DND-41 (cell line): ENCODE data around the gene MAPKAPK3.

Experiments
- ATAC-seq: fragments of 200-7000 bp; cut with Tn5 transposase; 3 replicates; pipeline ENCODE4 v1.9.1; 2021; ENCODE audit warnings: low read depth; ENCODE audit not compliant: insufficient read depth
- DNase-seq: peaks from one replicate; pipeline ENCODE4 v3.0.0-alpha.2; 2020
- H2AFZ ChIP-seq: 2 replicates; pipeline ENCODE4 v1.6.0; 2012; ENCODE audit warnings: low read depth, low read length
- H3K27ac ChIP-seq: 2 replicates; pipeline ENCODE4 v1.5.1; 2012; ENCODE audit warnings: low read length, inconsistent platforms
- H3K27me3 ChIP-seq: fragments of 200-600 bp; sonication (generic); 2 replicates; pipeline ENCODE4 v1.6.0; 2012; ENCODE audit warnings: low read length, mild to moderate bottlenecking, inconsistent platforms; ENCODE audit not compliant: insufficient read depth, poor library complexity
- H3K36me3 ChIP-seq: 2 replicates; pipeline ENCODE4 v1.5.1; 2012; ENCODE audit warnings: low read length, inconsistent platforms; ENCODE audit not compliant: insufficient read depth
- H3K4me1 ChIP-seq: 2 replicates; pipeline ENCODE4 v1.5.1; 2012; ENCODE audit warnings: mild to moderate bottlenecking, low read length; ENCODE audit not compliant: insufficient read depth
- H3K4me2 ChIP-seq: 2 replicates; pipeline ENCODE4 v1.6.0; 2012; ENCODE audit warnings: mild to moderate bottlenecking, moderate library complexity, low read length, inconsistent platforms; ENCODE audit not compliant: insufficient read depth
- H3K4me3 ChIP-seq, 2 experiments: fragments of 200-600 bp in 1 of 2; shearing (Covaris generic) in 1 of 2; 2 replicates each; pipeline ENCODE4 v1.5.1; 2012 to 2016; ENCODE audit warnings: inconsistent platforms in 2 of 2, low read length in 2 of 2, mild to moderate bottlenecking in 2 of 2, low read depth in 1 of 2, moderate library complexity in 1 of 2
- H3K79me2 ChIP-seq: 2 replicates; pipeline ENCODE4 v1.6.0; 2012; ENCODE audit warnings: low read length, inconsistent platforms; ENCODE audit not compliant: insufficient read depth
- H3K9ac ChIP-seq: 2 replicates; pipeline ENCODE4 v1.6.0; 2012; ENCODE audit warnings: low read depth, mild to moderate bottlenecking, inconsistent platforms, low read length, moderate library complexity
- H3K9me3 ChIP-seq: 2 replicates; pipeline ENCODE4 v1.5.1; 2012; ENCODE audit warnings: low read length, moderate library complexity, mild to moderate bottlenecking, inconsistent platforms; ENCODE audit not compliant: insufficient read depth, severe bottlenecking
- H4K20me1 ChIP-seq: 2 replicates; pipeline ENCODE4 v1.6.0; 2012; ENCODE audit warnings: low read length; ENCODE audit not compliant: insufficient read depth
- EZH2 ChIP-seq: IDR thresholded peaks from 3 replicates; pipeline ENCODE4 v1.6.1; 2012; ENCODE audit warnings: borderline replicate concordance, low read depth, mild to moderate bottlenecking, moderate library complexity, low read length, inconsistent platforms; ENCODE audit not compliant: severe bottlenecking
- TF ChIP-seq, protein P1 (sequence below): IDR thresholded peaks from 2 replicates; pipeline ENCODE4 v1.5.1; 2012; ENCODE audit warnings: borderline replicate concordance, low read length, moderate library complexity, mild to moderate bottlenecking; ENCODE audit not compliant: poor library complexity, severe bottlenecking; ENCODE audit errors: extremely low read depth

Gene MAPKAPK3

DNA sequence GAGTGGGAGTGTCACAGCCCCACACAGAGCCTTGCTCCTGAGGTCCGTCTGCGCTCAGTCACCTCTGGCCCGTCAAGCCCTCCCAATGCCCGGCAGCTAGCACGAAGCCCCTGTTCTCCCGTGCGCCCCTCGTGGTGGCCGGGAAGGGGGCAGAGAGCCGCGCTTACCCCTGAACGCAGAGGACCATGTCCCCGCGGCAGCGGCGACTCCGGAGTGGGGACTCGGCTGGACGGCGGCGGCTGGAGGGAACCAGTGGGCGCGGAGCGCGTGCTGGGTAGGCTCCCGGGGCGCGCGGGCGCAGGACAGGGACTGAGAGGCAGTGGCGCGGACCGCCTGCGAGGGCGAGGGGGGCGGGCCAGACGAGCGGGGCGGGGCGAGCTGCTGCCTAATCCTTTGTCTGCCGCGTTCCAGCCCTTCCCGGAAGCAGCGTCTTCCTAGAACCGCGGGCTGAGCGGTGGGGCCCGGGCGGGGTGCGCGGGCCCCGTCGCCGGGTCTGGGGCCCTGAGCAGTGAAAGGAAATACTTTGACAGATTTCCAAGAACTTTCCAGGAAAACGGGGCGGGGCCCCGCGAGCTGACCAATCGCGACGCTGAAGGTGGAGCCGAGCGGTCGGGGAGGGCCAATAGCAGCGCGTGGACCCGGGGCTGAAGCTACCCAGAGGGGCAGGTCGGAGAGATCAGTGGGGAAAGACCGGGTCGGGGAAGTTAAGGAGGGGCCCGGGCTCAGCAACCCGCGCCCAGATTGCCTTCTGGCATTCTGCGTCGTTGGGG lies 5.3 kb upstream of the MAPKAPK3 start, which contains the start of gene CISH:
TSS of gene CISH (minus strand) at position 311 of the 770 bp plus-strand sequence. CDS start at position 187, 124 bp downstream.
- no peak for TF ChIP-seq EZH2
- TF ChIP-seq, protein P1, sequence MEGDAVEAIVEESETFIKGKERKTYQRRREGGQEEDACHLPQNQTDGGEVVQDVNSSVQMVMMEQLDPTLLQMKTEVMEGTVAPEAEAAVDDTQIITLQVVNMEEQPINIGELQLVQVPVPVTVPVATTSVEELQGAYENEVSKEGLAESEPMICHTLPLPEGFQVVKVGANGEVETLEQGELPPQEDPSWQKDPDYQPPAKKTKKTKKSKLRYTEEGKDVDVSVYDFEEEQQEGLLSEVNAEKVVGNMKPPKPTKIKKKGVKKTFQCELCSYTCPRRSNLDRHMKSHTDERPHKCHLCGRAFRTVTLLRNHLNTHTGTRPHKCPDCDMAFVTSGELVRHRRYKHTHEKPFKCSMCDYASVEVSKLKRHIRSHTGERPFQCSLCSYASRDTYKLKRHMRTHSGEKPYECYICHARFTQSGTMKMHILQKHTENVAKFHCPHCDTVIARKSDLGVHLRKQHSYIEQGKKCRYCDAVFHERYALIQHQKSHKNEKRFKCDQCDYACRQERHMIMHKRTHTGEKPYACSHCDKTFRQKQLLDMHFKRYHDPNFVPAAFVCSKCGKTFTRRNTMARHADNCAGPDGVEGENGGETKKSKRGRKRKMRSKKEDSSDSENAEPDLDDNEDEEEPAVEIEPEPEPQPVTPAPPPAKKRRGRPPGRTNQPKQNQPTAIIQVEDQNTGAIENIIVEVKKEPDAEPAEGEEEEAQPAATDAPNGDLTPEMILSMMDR = peak; percentile 59
- Histone ChIP-seq H3K79me2 (peaks cover 93% of the 10 kb centered on the region), H3K4me2 (peak within 1 kb of the TSS; percentile 85), H3K4me1 (peaks cover 59% of the 10 kb centered on the region), H3K9me3 (no peaks in the 10 kb centered on the region), H3K36me3 (peaks cover 77% of the 10 kb centered on the region), H3K9ac (peak within 1 kb of the TSS; percentile 96), H3K27ac (peak within 1 kb of the TSS; percentile 99), H2AFZ (no peak within 1 kb of the TSS), H3K4me3 (peak within 1 kb of the TSS; percentile 82), H4K20me1 (peaks cover 63% of the 10 kb centered on the region), H3K27me3 (no peaks in the 10 kb centered on the region)
- ATAC-seq = peak; percentile 65
- DNase-seq = peak; percentile 100

- H3K4me3 ChIP-seq = peak overlapping the region; percentile 62 to 79
- no peaks in the 10 kb centered on the region for H3K27me3 ChIP-seq
- peaks cover 56% of the 10 kb centered on the region for H4K20me1 ChIP-seq
- DNase-seq = peak; percentile 58
- H3K79me2 ChIP-seq = peaks cover 90% of the 10 kb centered on the region
- ATAC-seq = no peak
- peaks cover 53% of the 10 kb centered on the region for H3K4me1 ChIP-seq
- peak overlapping the region; percentile 75 for H3K4me2 ChIP-seq
- TF ChIP-seq, protein P1 = no peak
- no peak for TF ChIP-seq EZH2
- H3K36me3 ChIP-seq = peaks cover 70% of the 10 kb centered on the region
- no peak overlapping the region for H2AFZ ChIP-seq
- H3K9me3 ChIP-seq = no peaks in the 10 kb centered on the region
- peak overlapping the region; percentile 96 for H3K9ac ChIP-seq
- H3K27ac ChIP-seq = peak overlapping the region; percentile 99
Observed at GRCh38 chr3:50612234-50612882, 4.6 kb upstream of the MAPKAPK3 start.

DNA sequence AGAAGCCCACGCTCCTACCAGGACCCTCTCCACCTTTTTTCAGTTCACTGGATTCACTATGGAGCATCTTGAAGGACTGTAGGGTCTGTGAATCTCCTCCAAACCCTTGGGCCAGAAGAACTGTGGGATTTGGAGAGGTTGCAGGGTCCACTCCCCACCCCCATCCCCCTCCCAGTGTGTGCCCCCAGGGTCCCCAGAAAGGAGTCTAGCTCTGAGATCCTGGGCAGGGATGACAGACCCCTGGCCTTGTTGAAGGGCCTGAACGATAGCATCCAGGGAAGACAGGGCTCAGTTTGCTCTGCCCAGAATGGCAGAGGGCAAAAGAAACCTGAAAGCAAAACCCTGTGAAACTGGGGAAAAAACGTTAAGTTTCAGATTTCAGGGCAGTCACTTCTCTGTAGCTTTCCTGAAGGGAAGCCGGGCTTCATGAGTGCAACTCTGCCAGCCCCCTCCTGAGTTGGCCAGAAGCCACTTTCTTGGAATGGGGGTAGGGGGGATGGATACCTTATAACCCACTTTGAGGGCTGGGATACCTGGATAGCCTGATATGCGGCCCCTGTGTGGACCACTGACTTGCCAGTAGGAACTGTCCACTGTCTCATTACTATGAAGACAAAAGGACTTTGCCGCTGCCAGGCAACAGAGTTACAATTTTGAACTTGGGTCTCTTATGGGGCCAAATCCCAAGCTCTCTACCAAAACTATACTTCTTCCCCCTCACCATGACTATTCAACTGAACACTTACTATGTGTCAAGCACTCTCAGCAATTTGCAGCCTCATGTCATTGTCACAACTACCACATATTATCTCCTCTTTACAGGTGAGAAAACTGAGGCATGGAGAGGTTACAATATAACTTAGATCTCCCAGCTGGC lies 3.7 kb upstream of the MAPKAPK3 start:
- Histone ChIP-seq H3K9ac (peak overlapping the region; percentile 96), H3K4me2 (peak overlapping the region; percentile 75), H3K36me3 (peaks cover 70% of the 10 kb centered on the region), H3K79me2 (peaks cover 90% of the 10 kb centered on the region), H2AFZ (no peak overlapping the region), H4K20me1 (peaks cover 55% of the 10 kb centered on the region), H3K27me3 (no peaks in the 10 kb centered on the region), H3K4me3 (peak overlapping the region; percentile 62 to 79), H3K27ac (peak overlapping the region; percentile 99), H3K4me1 (peaks cover 50% of the 10 kb centered on the region), H3K9me3 (no peaks in the 10 kb centered on the region)
- ATAC-seq (no peak), DNase-seq (peak; percentile 45)
- TF ChIP-seq, protein P1 = peak; percentile 3
- no peak for TF ChIP-seq EZH2
